ES-I3 (cell line): Measurements from ENCODE around the gene TMEM266.

Experiments
- H3K36me3 ChIP-seq: 2 replicates; pipeline ENCODE4 v1.6.1; 2013; ENCODE audit warnings: mild to moderate bottlenecking, low read length, control low read depth, moderate library complexity; ENCODE audit not compliant: insufficient read depth
- H3K4me1 ChIP-seq: 2 replicates; pipeline ENCODE4 v1.6.1; 2013; ENCODE audit warnings: mild to moderate bottlenecking, control low read depth, low read length; ENCODE audit not compliant: insufficient read depth
- H3K9ac ChIP-seq: 2 replicates; pipeline ENCODE4 v1.6.1; 2013; ENCODE audit warnings: low read depth, mild to moderate bottlenecking, low read length, moderate library complexity
- H3K9me3 ChIP-seq: 2 replicates; pipeline ENCODE4 v1.6.1; 2013; ENCODE audit warnings: mild to moderate bottlenecking, low read length, moderate library complexity; ENCODE audit not compliant: control insufficient read depth, insufficient read depth

Gene TMEM266

DNA sequence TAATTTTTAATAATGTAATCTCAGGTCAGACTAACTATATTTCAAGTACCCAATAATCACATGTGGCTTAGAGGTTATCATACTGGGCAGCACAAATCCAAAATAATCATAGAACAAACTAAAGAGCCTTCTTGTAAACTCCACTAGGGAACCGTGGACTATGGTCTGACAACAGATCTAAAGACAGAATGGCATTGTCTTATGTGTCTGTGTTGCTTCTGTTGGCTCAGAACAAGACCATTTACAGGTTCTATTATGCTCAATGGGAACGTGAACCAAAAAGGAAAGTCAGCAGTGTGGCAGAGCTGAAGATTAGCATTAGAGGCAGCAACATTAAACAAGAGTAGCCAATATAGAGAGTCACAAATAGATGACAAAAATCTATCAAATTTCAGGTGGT lies 176.6 kb downstream of the TMEM266 start:
- Histone ChIP-seq H3K4me1 (peaks cover 6% of the 10 kb centered on the region; the same call in 1 of the 2 replicates), H3K36me3 (no peaks in the 10 kb centered on the region), H3K9ac (no peak overlapping the region), H3K9me3 (no peaks in the 10 kb centered on the region)

DNA sequence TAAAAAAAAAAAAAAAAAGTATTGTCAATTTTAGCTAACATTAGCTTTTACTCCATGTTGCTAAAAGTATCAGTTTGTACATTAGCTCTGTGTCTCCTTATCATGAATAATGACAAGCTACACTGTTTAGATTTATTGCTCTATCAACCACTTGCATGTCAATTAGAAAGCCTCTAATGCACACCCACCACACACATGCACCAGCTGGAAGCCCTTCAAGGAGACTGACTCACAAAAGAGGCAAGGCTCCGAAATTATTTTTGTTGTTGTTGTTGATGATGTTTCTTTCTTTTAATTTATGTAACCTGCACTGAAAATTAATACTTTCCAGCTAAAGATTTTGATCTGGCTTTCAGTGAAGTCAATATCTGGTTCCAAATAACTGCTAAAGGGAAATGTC lies 180.0 kb downstream of the TMEM266 start:
- Histone ChIP-seq H3K36me3 (no peaks in the 10 kb centered on the region), H3K9ac (no peak overlapping the region), H3K4me1 (peaks cover 3% of the 10 kb centered on the region; the same call in 1 of the 2 replicates), H3K9me3 (no peaks in the 10 kb centered on the region)

DNA sequence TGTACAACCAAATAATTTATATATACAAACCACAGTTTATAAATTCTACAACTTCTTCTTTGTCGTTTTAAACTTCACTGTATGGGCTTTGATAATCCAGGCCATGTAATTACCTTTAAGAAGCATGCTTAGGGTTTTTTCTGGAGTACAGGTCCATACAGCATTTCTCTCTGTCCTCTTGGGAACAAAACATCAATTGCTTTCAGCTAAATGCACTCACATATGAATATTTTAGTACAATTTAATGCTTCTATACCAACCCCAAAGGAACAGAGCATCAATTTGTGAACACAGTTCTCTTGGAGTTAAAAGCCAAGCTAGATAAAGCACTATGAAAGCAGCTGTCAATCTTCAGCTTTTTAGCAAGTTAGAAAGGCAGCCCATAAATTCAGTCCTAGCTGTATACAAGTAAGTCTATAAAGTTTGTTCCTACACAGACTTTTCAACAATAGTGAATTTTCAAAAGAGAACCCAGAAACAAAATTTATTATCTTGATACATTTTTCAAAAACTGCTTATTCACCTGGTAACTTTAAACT lies 185.4 kb downstream of the TMEM266 start:
- H3K4me1 ChIP-seq: no peaks in the 10 kb centered on the region
- no peak overlapping the region for H3K9ac ChIP-seq
- no peaks in the 10 kb centered on the region for H3K9me3 ChIP-seq
- no peaks in the 10 kb centered on the region for H3K36me3 ChIP-seq

DNA sequence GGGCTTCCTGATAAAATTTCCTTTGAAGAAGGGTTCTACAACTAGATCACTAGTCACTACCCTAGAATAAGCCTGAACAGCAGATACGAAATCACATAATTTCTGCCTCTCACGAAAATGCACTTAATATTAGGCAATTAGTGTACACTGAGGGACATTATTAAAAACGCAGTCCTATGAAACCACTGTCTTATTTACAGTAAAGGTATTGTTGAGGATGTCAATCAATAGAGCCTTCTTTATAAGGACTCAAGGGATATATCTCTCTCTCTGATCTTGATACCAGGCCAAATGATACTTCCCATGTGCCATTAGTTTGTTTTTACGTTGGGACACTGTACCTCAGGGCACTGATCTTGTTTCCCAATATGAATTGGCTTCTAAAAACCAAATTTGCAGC lies 191.9 kb downstream of the TMEM266 start:
- Histone ChIP-seq H3K36me3 (no peaks in the 10 kb centered on the region; the same call in none of the 2 replicates), H3K4me1 (peaks cover 16% of the 10 kb centered on the region), H3K9ac (no peak overlapping the region), H3K9me3 (0 out of 2 replicates have a peak, but pooled peaks cover 3% of the 10 kb centered on the region)

DNA sequence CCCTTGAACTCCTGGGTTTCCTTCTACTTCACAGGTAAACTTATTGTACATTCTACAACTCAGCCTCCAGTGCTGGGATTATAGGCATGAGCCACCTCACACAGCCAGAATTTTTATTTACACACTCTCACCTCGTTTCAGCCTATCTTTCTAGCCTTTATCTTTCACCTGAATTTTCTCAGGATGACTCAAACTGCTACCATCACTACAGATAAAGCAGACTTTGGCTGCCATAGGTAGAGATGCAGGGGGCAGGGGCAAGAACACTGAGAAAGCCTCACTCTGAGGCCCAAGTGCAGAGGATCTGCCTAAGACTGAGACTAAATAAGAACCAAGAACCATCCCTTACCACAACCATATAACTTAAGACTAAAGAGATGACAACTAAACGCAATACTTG lies 192.5 kb downstream of the TMEM266 start:
- Histone ChIP-seq H3K36me3 (no peaks in the 10 kb centered on the region; the same call in none of the 2 replicates), H3K9ac (no peak overlapping the region), H3K9me3 (0 out of 2 replicates have a peak, but pooled peaks cover 3% of the 10 kb centered on the region), H3K4me1 (peaks cover 16% of the 10 kb centered on the region)

DNA sequence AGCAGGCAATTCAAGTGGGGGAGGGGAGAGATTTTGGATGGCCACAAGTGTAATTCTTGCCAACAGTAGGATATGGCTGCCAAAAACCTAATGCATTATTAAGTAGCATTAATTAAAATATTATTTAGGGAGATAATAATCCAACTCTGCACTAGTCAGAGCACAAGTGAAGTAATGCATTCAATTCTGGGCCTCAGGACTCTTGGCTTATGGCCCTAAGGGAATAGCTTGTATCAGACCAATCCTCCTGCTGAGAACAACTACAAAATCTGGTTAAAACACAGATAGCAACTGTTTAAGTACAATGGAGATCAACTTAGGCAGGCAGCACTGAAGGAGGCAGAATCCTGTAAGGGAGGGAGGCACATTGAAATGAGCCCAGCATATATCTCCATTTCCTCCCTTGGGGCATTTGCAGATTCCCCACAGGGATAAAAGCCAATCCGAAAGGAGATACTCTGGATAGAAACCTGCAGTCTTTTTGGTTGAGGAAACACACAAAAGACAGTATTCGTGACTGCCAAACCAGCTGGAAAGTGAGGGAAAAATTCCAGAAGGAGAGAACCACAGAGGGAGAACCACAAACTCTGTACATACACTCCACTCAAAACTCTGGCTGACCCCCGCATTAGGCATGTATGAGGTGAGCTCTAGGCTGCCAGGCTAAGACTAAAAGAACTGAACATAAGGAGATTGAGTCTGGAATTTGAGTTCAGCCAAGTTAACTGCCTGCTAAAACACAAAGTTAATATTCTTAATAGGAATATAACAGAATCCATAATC lies 194.1 kb downstream of the TMEM266 start:
- Histone ChIP-seq H3K9ac (no peak overlapping the region), H3K4me1 (peaks cover 16% of the 10 kb centered on the region), H3K9me3 (0 out of 2 replicates have a peak, but pooled peaks cover 3% of the 10 kb centered on the region), H3K36me3 (no peaks in the 10 kb centered on the region; the same call in none of the 2 replicates)
